Peyer's patch (tissue), 4 donors: ENCODE measurements around the gene SLC22A1.

Experiments used
- CTCF ChIP-seq, 6 experiments: fragments of 450-650 bp in 4 of 6; fragments of 200-600 bp in 2 of 6; sonication (generic) in 1 of 6; IDR thresholded peaks; one replicate each; pipeline ENCODE4 v1.5.1; 2017 to 2019; ENCODE audit warnings: antibody characterized with exemption in 6 of 6, mild to moderate bottlenecking in 3 of 6, moderate library complexity in 1 of 6
- POLR2A ChIP-seq, 2 donors: fragments of 450-650 bp; IDR thresholded peaks; one replicate each; pipeline ENCODE4 v1.5.1; 2017; ENCODE audit warnings: antibody characterized with exemption in 2 of 2, mild to moderate bottlenecking in 2 of 2, moderate library complexity in 2 of 2

GRCh38 chr6:160093946-160094345, 27.7 kb upstream of the SLC22A1 start:
- no peak for TF ChIP-seq POLR2A (IDR thresholded peaks at IDR 0.05)
- TF ChIP-seq CTCF (IDR thresholded peaks at IDR 0.05), result no peak
